Neutrophil (primary cell): ENCODE measurements around the gene RNF157.

Experiments
- H3K27ac ChIP-seq: fragments of 200-600 bp; sonication (generic); 2 replicates; pipeline ENCODE4 v1.5.1; 2016; ENCODE audit warnings: mild to moderate bottlenecking, moderate library complexity
- H3K27me3 ChIP-seq: fragments of 200-600 bp; sonication (generic); 2 replicates; pipeline ENCODE4 v1.6.0; 2016; ENCODE audit warnings: mild to moderate bottlenecking
- H3K36me3 ChIP-seq: fragments of 200-600 bp; sonication (generic); 2 replicates; pipeline ENCODE4 v1.5.1; 2017
- H3K4me1 ChIP-seq, 2 experiments: fragments of 200-600 bp in 1 of 2; sonication (generic) in 1 of 2; 1 replicate in 1 of 2; 2 replicates in 1 of 2; pipeline versions ENCODE4 v1.5.1 to v1.6.1; 2013 to 2016; ENCODE audit warnings: low read depth in 1 of 2, low read length in 1 of 2, mild to moderate bottlenecking in 1 of 2, moderate library complexity in 1 of 2; ENCODE audit not compliant: control insufficient read depth in 1 of 2, insufficient read depth in 1 of 2
- H3K4me3 ChIP-seq, 2 experiments: fragments of 200-600 bp in 1 of 2; sonication (generic) in 1 of 2; 1 replicate in 1 of 2; 2 replicates in 1 of 2; pipeline ENCODE4 v1.5.1; 2013 to 2016; ENCODE audit warnings: low read depth in 1 of 2, low read length in 1 of 2, mild to moderate bottlenecking in 1 of 2, moderate library complexity in 1 of 2
- H3K9me3 ChIP-seq: fragments of 200-600 bp; sonication (generic); 2 replicates; pipeline ENCODE4 v1.5.1; 2016
- TF ChIP-seq, protein P1 (sequence below): fragments of 200-600 bp; sonication (generic); IDR thresholded peaks from 2 replicates; pipeline ENCODE4 v1.5.1; 2016; ENCODE audit warnings: antibody characterized with exemption

Gene RNF157

DNA sequence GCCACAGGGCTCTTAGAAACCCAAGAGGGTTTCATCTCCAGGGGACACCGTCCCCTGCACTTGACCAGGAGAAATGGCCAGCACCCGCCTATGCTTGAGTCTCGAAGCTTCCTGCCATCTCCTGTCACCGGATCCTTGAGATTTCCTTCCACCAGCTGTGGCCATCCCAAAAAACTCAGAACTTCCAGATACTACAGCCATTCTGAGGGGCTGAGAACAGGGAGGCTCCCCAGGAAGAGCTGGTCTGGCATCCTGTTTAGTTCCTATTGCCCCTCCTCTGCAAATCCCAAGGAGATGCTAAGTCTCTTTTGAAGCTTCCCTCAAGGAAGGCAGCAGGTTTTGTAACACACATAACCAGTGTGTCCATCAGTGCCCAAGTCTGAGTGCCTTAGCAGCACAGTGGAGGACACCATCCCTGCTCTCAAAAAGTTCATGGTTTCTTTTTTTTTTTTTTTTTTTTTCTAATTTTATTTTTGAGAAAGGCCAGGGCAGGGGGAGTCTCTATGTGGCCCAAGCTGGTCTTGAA, 26.8 kb upstream of the RNF157 start:
- H3K4me1 ChIP-seq: peaks cover 80 to 83% of the 10 kb centered on the region in 2 experiments
- TF ChIP-seq, protein P1, sequence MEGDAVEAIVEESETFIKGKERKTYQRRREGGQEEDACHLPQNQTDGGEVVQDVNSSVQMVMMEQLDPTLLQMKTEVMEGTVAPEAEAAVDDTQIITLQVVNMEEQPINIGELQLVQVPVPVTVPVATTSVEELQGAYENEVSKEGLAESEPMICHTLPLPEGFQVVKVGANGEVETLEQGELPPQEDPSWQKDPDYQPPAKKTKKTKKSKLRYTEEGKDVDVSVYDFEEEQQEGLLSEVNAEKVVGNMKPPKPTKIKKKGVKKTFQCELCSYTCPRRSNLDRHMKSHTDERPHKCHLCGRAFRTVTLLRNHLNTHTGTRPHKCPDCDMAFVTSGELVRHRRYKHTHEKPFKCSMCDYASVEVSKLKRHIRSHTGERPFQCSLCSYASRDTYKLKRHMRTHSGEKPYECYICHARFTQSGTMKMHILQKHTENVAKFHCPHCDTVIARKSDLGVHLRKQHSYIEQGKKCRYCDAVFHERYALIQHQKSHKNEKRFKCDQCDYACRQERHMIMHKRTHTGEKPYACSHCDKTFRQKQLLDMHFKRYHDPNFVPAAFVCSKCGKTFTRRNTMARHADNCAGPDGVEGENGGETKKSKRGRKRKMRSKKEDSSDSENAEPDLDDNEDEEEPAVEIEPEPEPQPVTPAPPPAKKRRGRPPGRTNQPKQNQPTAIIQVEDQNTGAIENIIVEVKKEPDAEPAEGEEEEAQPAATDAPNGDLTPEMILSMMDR: no peak
- no peaks in the 10 kb centered on the region for H3K9me3 ChIP-seq
- no peaks in the 10 kb centered on the region for H3K27me3 ChIP-seq
- peak overlapping the region; percentile 96 for H3K27ac ChIP-seq
- H3K36me3 ChIP-seq: peaks cover 36% of the 10 kb centered on the region
- peak overlapping the region; percentile 98 to 99 for H3K4me3 ChIP-seq

DNA sequence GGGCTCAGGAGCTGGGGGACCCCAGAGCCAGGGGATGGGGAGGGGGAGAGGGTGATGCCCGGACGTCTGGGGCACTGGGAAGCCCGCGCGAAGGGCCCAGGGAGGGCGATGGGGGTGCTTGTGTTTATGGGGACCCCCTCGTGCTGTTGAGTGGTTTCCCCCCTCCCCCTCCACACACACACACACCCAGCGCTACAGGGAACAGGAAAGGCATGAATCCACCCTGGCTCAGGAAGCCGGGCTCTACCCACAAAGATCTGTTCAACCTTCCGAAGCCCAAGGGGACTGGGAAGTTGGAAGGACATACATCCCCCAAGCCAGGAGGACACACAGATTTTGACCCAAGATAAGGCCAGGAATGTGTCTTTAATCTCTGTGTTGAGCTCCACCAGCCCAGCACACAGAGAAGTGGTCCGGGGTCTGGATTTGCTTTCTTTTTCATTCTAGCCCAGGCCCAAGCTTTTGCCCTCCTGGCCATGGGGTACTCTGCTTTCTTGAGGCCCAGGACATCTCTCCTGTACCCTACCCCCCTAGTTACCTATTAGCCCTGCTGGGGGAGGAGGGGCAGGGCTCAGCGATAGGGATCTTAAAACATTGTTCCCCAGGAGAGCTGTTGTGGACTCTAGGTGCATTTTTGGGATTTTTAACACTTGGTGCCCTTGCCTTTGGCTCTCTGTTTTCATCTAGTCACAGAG, 26.1 kb upstream of the RNF157 start:
- Histone ChIP-seq H3K4me3 (peak overlapping the region; percentile 98 to 99), H3K27me3 (no peaks in the 10 kb centered on the region), H3K4me1 (peaks cover 80 to 83% of the 10 kb centered on the region in 2 experiments), H3K9me3 (no peaks in the 10 kb centered on the region), H3K27ac (peak overlapping the region; percentile 96), H3K36me3 (peaks cover 36% of the 10 kb centered on the region)
- TF ChIP-seq, protein P1: no peak

DNA sequence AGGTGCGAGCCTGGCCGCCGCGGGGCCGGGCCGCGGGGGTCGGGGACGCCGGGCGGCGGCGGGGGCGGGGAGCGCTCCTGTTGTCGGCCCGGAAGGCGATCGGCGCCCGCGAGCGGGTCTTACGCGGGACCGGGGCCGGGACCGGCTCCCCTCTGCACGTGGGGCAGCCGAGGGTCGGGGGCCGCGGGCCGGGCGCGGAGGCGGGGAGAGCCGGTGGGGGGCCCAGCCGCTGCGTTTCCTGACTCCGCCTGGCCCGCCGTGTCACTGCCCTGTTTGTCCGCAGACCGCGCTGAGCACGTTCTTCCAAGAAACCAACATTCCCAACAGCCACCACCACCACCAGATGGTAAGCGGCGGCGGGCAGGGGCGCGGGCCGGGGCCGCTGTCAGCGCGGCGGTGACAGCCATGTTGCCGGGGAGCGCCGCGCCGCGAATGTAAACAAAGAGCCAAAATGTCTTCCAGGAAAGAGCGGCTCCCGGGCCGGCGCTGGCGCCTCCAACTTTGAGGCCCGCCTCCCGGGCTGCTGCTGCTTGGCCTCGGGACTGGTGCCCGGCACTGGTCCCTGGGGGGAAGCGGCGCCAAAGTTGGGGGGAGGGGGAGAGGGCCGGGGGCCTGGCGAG, 25.4 kb upstream of the RNF157 start:
- TF ChIP-seq, protein P1: no peak
- peak overlapping the region; percentile 98 to 99 for H3K4me3 ChIP-seq
- peaks cover 29% of the 10 kb centered on the region for H3K36me3 ChIP-seq
- H3K9me3 ChIP-seq: no peaks in the 10 kb centered on the region
- H3K4me1 ChIP-seq: peaks cover 79 to 83% of the 10 kb centered on the region in 2 experiments
- no peaks in the 10 kb centered on the region for H3K27me3 ChIP-seq
- peak overlapping the region; percentile 96 for H3K27ac ChIP-seq

DNA sequence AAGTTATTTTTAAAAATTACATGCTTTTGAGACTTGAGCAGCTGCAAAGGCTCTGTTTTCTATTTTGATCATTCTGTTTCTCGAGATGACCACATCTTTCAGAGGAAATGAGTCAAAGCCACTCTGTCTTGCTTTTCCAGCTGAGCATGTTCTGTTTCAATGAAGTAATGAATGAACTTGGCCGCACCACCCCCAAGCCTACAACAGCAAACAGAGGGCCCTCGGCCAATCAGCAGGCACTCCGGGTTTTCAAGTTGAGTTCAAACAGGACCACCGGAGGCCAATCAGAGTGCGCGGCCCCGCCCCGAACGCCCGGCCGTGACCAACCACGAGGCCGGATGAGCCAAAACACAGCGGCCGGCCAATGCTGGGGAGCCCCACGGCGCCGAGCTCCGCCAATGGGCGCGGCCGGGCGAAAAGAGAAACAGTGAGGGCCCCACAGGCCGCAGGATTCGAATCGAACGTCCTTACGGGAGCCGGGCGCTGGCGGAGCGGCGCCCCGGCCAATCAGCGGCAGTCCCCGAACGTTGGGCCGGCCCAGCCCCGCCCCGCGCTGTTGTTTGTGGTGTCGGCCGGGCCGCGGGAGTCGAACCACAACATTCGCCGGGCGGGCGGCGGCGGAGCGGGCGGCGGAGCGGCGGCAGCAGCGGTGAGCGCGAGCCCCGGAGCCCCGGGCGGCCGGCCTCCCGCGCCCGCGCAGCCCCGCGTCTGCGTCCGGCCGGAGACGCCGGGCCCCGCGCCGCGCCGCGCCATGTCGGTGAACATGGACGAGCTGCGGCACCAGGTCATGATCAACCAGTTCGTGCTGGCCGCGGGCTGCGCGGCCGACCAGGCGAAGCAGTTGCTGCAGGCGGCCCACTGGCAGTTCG, 24.7 kb upstream of the RNF157 start, which contains the start of gene UBALD2:
TSS of gene UBALD2 (plus strand) at position 594 of the 869 bp plus-strand sequence. CDS start at position 752, 158 bp downstream.
- peak within 1 kb of the TSS; percentile 96 for H3K27ac ChIP-seq
- peak within 1 kb of the TSS; percentile 98 to 99 for H3K4me3 ChIP-seq
- no peaks in the 10 kb centered on the region for H3K27me3 ChIP-seq
- peaks cover 83% of the 10 kb centered on the region in 2 experiments for H3K4me1 ChIP-seq
- no peaks in the 10 kb centered on the region for H3K9me3 ChIP-seq
- H3K36me3 ChIP-seq: peaks cover 22% of the 10 kb centered on the region
- TF ChIP-seq, protein P1: peak; percentile 35

DNA sequence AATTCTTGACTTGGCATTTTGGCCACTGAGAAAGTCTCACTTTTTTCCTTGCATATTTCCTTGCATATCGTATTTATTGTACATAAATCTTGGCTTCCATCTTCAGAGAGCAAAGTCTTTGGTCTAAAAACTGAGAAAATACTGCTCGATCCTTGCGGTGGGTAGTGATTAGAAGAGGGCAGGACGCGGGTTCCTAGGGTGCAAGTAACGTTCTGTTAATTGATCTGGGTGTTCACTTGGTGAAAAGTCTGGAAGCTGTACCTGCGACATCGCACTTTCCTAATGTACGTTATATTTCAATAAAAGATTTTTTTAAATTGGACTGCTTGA, 24.1 kb upstream of the RNF157 start:
- H3K9me3 ChIP-seq: no peaks in the 10 kb centered on the region
- peaks cover 16% of the 10 kb centered on the region for H3K36me3 ChIP-seq
- H3K4me1 ChIP-seq: peaks cover 83% of the 10 kb centered on the region in 2 experiments
- H3K27me3 ChIP-seq: no peaks in the 10 kb centered on the region
- peak overlapping the region; percentile 22 to 30 for H3K4me3 ChIP-seq
- peak overlapping the region; percentile 96 for H3K27ac ChIP-seq
- TF ChIP-seq, protein P1: no peak
